ENCODE results near the gene C11orf24.

C11orf24 gene

DNA sequence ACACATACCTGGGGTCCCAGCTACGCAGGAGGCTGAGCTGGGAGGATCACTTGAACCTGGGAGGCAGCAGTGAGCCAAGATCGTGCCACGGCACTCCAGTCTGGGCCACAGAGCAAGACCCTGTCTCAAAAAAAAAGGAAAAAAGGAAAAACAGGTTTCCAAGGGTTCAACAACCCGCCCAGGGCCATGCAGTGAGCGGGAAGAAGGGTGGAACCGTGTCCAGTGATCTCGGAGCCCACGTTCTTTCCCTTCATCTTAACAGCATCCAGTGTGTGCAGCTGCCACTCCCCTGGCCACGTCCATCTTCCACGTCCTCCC is 25.7 kb upstream of the C11orf24 start:
- TF ChIP-seq, protein P1, sequence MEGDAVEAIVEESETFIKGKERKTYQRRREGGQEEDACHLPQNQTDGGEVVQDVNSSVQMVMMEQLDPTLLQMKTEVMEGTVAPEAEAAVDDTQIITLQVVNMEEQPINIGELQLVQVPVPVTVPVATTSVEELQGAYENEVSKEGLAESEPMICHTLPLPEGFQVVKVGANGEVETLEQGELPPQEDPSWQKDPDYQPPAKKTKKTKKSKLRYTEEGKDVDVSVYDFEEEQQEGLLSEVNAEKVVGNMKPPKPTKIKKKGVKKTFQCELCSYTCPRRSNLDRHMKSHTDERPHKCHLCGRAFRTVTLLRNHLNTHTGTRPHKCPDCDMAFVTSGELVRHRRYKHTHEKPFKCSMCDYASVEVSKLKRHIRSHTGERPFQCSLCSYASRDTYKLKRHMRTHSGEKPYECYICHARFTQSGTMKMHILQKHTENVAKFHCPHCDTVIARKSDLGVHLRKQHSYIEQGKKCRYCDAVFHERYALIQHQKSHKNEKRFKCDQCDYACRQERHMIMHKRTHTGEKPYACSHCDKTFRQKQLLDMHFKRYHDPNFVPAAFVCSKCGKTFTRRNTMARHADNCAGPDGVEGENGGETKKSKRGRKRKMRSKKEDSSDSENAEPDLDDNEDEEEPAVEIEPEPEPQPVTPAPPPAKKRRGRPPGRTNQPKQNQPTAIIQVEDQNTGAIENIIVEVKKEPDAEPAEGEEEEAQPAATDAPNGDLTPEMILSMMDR (IDR thresholded peaks at IDR 0.05; ENCODE audit: extremely low read depth, missing control alignments) = no peak
- no peak for DNase-seq (ENCODE audit: low spot score)

DNA sequence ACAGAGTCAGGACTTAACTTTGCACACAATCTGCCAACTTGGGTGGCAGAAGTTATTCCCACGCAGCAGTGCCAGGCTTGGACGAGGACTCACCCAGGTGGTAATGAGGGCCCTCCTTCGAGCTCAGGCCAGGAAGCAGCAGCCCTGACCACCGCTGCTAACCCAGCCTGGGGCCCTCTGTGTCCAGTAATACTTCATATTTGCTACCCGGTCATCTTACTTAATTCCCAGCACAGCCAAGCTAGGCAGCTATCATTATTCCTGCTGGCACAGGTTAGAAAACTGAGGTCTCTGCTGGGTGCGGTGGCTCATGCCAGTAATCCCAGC is 25.2 kb upstream of the C11orf24 start:
- DNase-seq (ENCODE audit: low spot score) = no peak
- TF ChIP-seq, protein P1 (IDR thresholded peaks at IDR 0.05; ENCODE audit: extremely low read depth, missing control alignments) = no peak

DNA sequence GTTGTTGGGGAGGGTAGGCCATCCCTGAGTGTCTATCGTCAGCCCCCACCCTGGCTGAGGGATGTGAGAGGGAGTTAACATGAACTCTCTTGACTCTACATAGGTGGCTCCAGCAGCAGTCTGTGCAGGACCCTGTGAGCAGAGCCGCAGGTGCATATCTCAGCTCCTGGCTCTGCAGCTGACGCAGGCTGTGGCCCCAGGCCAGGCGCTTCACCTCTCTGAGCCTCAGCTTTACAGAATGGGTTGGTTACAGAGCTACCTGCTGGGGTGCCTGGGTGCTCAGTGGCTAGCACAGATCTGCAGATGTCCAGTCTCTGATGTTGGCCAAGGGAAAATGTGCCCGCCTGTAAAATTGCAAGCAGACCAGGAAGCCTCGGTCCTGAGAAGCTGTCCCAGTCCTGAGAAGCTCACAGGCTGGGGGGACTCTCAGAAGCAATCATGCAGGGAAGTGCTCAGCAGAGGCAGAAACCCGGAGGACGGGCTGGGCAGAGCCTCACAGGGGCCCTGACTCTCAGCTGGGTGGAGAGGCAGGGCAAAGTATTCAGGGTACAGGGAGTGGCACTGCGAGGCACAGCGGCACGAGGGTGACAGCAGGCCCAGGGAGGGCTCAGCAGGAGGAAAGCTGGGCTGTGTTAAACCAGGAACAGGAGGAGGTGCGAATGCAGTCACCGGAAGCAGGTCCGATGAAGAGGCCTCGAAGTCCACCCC is 24.7 kb upstream of the C11orf24 start:
- no peak for DNase-seq (ENCODE audit: low spot score)
- TF ChIP-seq, protein P1 (IDR thresholded peaks at IDR 0.05; ENCODE audit: extremely low read depth, missing control alignments) = no peak

DNA sequence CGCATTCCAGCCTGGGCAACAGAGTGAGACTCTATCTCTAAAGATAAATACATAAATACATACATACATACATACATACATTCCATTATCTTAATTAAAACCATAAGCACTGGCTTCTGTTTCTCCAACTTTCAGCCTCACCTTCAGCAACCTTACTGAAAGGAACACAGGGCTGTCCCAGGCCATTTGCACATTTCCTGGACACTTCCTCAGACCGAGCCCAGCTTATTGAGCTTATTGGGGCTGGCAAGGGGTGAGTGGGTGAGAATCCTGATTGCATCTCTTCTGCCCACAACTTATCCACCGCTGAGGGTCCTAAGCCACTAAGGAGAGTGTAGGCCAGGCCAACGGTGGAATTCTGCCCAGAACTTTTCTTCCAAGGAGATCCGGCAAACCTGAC is 24.2 kb upstream of the C11orf24 start:
- no peak for DNase-seq (ENCODE audit: low spot score)
- TF ChIP-seq, protein P1 (IDR thresholded peaks at IDR 0.05; ENCODE audit: extremely low read depth, missing control alignments) = no peak

DNA sequence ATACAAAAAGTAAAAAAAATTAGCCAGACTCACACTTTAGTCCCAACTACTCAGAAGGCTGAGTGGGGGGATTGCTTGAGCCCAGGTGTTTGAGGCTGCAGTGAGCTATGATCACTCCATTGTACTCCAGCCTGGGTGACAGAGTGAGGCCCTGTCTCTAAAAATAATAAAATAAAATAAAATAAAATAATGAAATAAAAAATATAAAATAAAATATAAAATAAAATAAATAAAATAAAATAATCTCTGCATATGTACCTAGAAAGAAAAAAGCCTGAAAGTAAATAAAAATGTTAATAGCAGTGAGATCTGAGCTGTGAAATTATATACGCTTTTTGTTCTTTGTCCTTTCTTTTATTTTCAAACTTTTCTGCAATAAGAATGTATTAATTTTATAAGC is 23.5 kb upstream of the C11orf24 start:
- TF ChIP-seq, protein P1 (IDR thresholded peaks at IDR 0.05; ENCODE audit: extremely low read depth, missing control alignments) = no peak
- DNase-seq (ENCODE audit: low spot score) = no peak

DNA sequence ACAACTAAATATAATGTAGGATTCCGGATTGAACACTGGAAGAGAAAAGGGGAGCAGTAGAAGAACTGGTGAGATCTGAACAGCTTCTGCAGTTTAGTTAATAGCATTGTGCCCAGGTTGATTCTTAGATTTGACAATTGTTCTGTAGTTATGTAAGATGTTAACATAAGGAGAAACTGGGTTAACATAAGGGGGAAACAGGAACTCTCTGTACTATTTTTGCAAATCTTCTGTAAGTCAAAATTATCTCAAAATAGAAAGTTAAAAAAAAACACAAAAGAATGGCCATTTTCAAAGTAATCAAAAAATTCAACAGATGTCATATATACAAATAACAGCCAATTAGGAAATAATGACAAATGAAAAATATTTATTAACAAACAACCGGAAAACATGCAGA is 21.9 kb upstream of the C11orf24 start:
- DNase-seq (ENCODE audit: low spot score) = no peak
- TF ChIP-seq, protein P1 (IDR thresholded peaks at IDR 0.05; ENCODE audit: extremely low read depth, missing control alignments) = no peak

DNA sequence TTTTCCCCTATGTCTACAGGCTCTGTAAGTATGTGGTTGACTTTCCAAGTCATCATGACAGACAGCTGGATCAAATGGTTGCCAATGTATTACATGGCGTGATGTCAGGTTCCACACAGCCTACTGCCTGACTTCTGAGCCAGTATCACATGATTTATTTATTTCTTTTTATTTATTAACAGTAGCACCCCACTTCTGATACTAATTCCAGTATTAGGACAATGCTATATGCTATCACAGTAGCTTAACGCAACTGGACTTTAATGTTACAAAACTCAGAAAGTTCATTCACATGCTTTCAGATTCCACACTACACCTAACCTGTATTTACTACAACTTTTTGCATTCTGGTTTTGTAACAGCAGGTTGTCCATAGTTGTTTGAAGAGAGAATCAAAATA is 17.7 kb upstream of the C11orf24 start:
- DNase-seq (ENCODE audit: low spot score) = no peak

More for the DNA sequence above, 17.7 kb upstream of the C11orf24 start:
- TF ChIP-seq, protein P1 (IDR thresholded peaks at IDR 0.05; ENCODE audit: extremely low read depth, missing control alignments) = no peak

All from GM20000 (cell line).